Measurements from ENCODE around the gene MPLKIP.
"Not testable (repeated sequence)": the region's sequence is repeated elsewhere in the genome, so short reads cannot be mapped to it uniquely, and the experiment has no call there.

DNA sequence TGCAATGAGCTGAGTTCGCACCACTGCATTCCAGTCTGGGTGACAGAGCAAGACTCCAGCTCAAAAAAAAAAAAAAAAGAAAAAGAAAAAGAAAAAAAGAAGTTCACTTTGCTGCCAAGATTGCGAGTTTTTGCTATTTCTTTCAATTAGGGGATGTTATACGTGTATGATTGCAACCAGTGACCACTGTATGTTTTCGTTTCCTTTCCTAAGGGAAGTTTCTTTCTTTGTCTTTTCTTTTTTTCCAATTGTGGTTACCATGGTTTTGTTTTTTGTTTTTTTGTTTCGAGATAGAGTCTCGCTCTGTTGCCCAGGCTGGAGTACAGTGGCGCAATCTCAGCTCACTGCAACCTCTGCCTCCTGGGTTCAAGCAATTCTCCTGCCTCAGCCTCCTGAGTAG lies 16.2 kb downstream of the MPLKIP start:
- TF ChIP-seq, protein P1, sequence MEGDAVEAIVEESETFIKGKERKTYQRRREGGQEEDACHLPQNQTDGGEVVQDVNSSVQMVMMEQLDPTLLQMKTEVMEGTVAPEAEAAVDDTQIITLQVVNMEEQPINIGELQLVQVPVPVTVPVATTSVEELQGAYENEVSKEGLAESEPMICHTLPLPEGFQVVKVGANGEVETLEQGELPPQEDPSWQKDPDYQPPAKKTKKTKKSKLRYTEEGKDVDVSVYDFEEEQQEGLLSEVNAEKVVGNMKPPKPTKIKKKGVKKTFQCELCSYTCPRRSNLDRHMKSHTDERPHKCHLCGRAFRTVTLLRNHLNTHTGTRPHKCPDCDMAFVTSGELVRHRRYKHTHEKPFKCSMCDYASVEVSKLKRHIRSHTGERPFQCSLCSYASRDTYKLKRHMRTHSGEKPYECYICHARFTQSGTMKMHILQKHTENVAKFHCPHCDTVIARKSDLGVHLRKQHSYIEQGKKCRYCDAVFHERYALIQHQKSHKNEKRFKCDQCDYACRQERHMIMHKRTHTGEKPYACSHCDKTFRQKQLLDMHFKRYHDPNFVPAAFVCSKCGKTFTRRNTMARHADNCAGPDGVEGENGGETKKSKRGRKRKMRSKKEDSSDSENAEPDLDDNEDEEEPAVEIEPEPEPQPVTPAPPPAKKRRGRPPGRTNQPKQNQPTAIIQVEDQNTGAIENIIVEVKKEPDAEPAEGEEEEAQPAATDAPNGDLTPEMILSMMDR (IDR thresholded peaks at IDR 0.05), result not testable (repeated sequence)
- TF ChIP-seq POLR2A (IDR thresholded peaks at IDR 0.05), result not testable (repeated sequence)

All from breast epithelium (tissue), 3 donors.